Kidney (tissue), 14 donors: ENCODE measurements around the gene MAP7D3. TPM values are rescaled to one million over a fixed set of nuclear protein-coding genes. Genes with fewer than 3 reads are reported as not detected.

Source experiments
- DNase-seq, 5 donors: peaks; one replicate each; pipeline ENCODE4 v3.0.0-alpha.2; 2013 to 2020
- FAIRE-seq: peaks from 2 replicates; lab custom pipeline; 2012; peaks lifted over from hg19 to GRCh38; lab: Jason Lieb, UNC
- H3K27ac ChIP-seq, 2 donors: one replicate each; pipeline ENCODE4 v1.7.0; 2013; ENCODE audit warnings: low read depth in 2 of 2, low read length in 2 of 2, inconsistent platforms in 1 of 2
- H3K27me3 ChIP-seq: one replicate; pipeline ENCODE4 v1.7.1; 2013; ENCODE audit warnings: low read length, inconsistent platforms; ENCODE audit not compliant: control insufficient read depth, insufficient read depth
- H3K36me3 ChIP-seq, 3 donors: one replicate each; pipeline versions ENCODE4 v1.7.0 to v1.7.1; 2013; ENCODE audit warnings: low read length in 3 of 3, control low read depth in 1 of 3, inconsistent platforms in 1 of 3; ENCODE audit not compliant: insufficient read depth in 3 of 3, control insufficient read depth in 2 of 3
- H3K4me1 ChIP-seq, 3 donors: one replicate each; pipeline versions ENCODE4 v1.7.0 to v1.7.1; 2013; ENCODE audit warnings: low read length in 3 of 3, inconsistent platforms in 1 of 3, low read depth in 1 of 3; ENCODE audit not compliant: control insufficient read depth in 2 of 3, insufficient read depth in 2 of 3
- H3K4me3 ChIP-seq, 3 donors: one replicate each; pipeline versions ENCODE4 v1.7.0 to v1.8.1; 2013; ENCODE audit warnings: low read length in 3 of 3, control low read depth in 1 of 3, inconsistent platforms in 1 of 3
- H3K9ac ChIP-seq, 3 donors: one replicate each; pipeline versions ENCODE4 v1.7.0 to v1.7.1; 2013; ENCODE audit warnings: low read length in 3 of 3, control low read depth in 1 of 3, inconsistent platforms in 1 of 3
- H3K9me3 ChIP-seq, 3 donors: one replicate each; pipeline versions ENCODE4 v1.7.0 to v1.7.1; 2013; ENCODE audit warnings: low read length in 3 of 3, control low read depth in 1 of 3, inconsistent platforms in 1 of 3; ENCODE audit not compliant: control insufficient read depth in 2 of 3, insufficient read depth in 1 of 3
- intact Hi-C: fragments of 100-400 bp; cut with DNase I; formaldehyde crosslinking; loops from one replicate; pipeline ENCODE4 v1.11.1; 2022
- polyA plus RNA-seq: library from polyadenylated mRNA; stranded (reverse); fragments of 350-450 nt; fragmentation: Illumina TruSeq; extraction: RNeasy Lipid Tissue Mini Kit (QIAGEN cat#74804); gene quantifications from one replicate; pipeline ENCODE4 v1.2.3, GENCODE V29; 2014; ENCODE audit warnings: low read depth, low replicate concordance; ENCODE audit not compliant: insufficient read depth
- total RNA-seq: library from RNA; stranded (reverse); fragmentation: NEBNext Ultra II Directional; extraction: Animal tissue kit (Norgen Biotek cat#: 25700); gene quantifications from one replicate; pipeline ENCODE4 v1.2.1, GENCODE V29; 2021
- TF ChIP-seq, protein P1 (sequence below): IDR thresholded peaks from 3 replicates; pipeline ENCODE4 v1.5.1; 2012; ENCODE audit warnings: mild to moderate bottlenecking, moderate library complexity, borderline replicate concordance; ENCODE audit not compliant: insufficient read depth; ENCODE audit errors: extremely low read depth
- donor health status: control.
- donor health status: control.
- donor health status: control.
- donor health status: control.
- donor health status: control.
- donor health status: DM: yes; HTN: yes; CAD: no.
- donor health status: Normal renal cell carcinoma (clear cell type).

MAP7D3 gene
- total and polyA plus RNA-seq, 2 donors from 2014 or later: 5.7 to 13.9 TPM

DNA sequence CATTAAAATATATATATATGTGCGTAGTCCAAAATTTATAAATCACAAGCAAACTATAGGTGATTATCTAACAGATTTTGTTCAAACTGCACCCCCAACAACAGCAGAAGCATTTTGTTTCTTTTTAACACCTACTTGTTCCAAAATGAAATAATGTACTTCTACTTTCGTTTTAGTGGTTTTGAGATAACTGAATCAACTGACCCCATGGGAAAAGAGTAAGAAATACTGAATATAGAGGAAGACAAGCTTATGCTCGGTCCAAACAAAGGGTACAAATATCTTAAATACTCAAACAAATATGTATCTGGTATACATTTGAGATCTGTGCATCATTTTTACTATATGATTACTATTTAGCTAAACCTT lies 22.4 kb downstream of the MAP7D3 start:
- peaks cover 0 to 2% (median 0%) of the 10 kb centered on the region in 3 donors for H3K36me3 ChIP-seq
- TF ChIP-seq, protein P1, sequence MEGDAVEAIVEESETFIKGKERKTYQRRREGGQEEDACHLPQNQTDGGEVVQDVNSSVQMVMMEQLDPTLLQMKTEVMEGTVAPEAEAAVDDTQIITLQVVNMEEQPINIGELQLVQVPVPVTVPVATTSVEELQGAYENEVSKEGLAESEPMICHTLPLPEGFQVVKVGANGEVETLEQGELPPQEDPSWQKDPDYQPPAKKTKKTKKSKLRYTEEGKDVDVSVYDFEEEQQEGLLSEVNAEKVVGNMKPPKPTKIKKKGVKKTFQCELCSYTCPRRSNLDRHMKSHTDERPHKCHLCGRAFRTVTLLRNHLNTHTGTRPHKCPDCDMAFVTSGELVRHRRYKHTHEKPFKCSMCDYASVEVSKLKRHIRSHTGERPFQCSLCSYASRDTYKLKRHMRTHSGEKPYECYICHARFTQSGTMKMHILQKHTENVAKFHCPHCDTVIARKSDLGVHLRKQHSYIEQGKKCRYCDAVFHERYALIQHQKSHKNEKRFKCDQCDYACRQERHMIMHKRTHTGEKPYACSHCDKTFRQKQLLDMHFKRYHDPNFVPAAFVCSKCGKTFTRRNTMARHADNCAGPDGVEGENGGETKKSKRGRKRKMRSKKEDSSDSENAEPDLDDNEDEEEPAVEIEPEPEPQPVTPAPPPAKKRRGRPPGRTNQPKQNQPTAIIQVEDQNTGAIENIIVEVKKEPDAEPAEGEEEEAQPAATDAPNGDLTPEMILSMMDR: no peak
- H3K9ac ChIP-seq: no peak overlapping the region
- no peak for DNase-seq
- H3K27me3 ChIP-seq: no peaks in the 10 kb centered on the region
- intact Hi-C loops: no loop called here
- H3K9me3 ChIP-seq: no peaks in the 10 kb centered on the region
- H3K4me1 ChIP-seq: no peaks in the 10 kb centered on the region
- no peak overlapping the region for H3K27ac ChIP-seq
- no peak overlapping the region for H3K4me3 ChIP-seq
- FAIRE-seq: no peak

DNA sequence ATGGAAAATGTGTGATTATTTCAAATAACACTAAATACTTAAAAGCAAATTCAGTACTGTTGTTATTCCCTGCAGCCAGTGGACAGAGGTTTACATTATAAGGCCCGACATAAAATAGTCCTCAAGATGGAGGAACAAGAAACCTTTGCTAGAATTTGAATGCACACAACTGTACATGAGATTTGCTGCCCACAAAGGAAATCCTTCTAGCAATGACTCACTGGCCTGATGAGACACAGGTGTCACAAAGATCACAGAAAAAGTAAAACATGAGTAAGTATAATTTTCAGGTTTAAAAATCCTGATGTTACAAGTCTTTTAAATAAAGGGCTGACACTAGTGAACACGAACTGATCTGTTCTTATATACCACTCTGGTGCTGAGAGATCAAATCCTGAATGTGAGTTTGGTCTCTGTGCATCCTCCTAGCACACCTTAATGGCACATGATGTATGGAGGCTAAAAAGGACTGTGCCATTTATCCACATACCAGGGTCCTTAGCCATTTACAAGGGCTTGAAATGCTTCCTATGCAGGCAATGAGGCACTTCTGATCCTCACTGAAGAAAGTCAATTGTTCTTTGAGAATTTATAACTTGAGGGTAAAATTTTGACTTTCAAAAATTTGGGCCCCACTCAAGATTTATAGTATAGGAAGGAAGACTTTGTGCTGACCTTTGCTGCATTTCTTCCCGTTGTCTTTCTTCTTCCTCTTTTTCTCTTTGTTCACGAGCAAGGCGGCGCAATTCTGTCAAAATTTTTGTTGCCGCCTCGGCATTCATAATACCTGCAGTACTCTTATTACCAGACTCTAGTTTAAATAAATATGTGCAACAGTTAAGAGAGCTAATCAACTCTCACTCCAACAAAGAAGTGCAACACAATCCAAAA lies 23.0 kb downstream of the MAP7D3 start:
- Histone ChIP-seq H3K4me3 (no peak overlapping the region), H3K4me1 (no peaks in the 10 kb centered on the region), H3K9ac (no peak overlapping the region), H3K36me3 (peaks cover 0 to 2% (median 0%) of the 10 kb centered on the region in 3 donors), H3K9me3 (no peaks in the 10 kb centered on the region), H3K27ac (no peak overlapping the region), H3K27me3 (no peaks in the 10 kb centered on the region)
- intact Hi-C loops: no loop called here
- FAIRE-seq (no peak), DNase-seq (no peak)
- TF ChIP-seq, protein P1: no peak

DNA sequence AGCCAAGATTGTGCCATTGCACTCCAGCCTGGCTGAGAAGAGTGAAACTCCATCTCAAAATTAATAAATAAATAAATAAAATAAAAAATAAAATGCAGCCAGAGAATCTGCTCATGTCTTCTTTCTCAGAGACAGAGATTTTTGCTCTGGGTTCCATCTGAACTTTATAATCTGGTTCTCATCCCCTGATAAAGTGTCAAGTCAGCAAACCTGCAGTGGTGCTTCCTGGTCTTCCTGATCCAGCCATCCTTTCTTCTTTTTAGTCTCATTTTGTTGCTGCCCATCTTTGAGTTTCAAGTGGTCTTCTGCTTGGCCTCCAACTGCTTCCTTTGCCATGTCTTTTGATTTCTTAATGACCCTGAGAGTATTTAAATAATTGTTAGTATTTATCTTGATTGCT lies 24.1 kb downstream of the MAP7D3 start:
- TF ChIP-seq, protein P1: no peak
- intact Hi-C loops: no loop called here
- no peaks in the 10 kb centered on the region for H3K4me1 ChIP-seq
- H3K27ac ChIP-seq: no peak overlapping the region
- H3K9ac ChIP-seq: no peak overlapping the region
- no peak for FAIRE-seq
- H3K9me3 ChIP-seq: no peaks in the 10 kb centered on the region
- H3K36me3 ChIP-seq: peaks cover 0 to 2% (median 0%) of the 10 kb centered on the region in 3 donors
- no peak for DNase-seq
- no peaks in the 10 kb centered on the region for H3K27me3 ChIP-seq
- H3K4me3 ChIP-seq: no peak overlapping the region
